ENCODE measurements around the gene RASGRP2. TPM values are rescaled to one million over a fixed set of nuclear protein-coding genes. Genes with fewer than 3 reads are reported as not detected.
A peak's percentile ranks its signal among the peaks of the same experiment; 100 is the strongest.

The RASGRP2 gene
- total RNA-seq, 1 experiment from 2014 or later, result 26.9 TPM

GRCh38 chr11:64754124-64754918 lies 10.4 kb upstream of the RASGRP2 start:
- Histone ChIP-seq H4K8ac (replicated peaks; ENCODE audit: insufficient read length, low read depth, low read length) (no peak overlapping the region), H3K56ac (ENCODE audit: insufficient read length, low read depth, low read length) (no peak overlapping the region), H3K79me2 (ENCODE audit: insufficient read depth, low read length) (no peaks in the 10 kb centered on the region), H2BK12ac (ENCODE audit: insufficient read length, low read depth, low read length) (no peak overlapping the region), H2AFZ (ENCODE audit: low read length) (no peak overlapping the region), H3K23me2 (ENCODE audit: insufficient read length, low read depth, low read length, poor library complexity, severe bottlenecking) (no peaks in the 10 kb centered on the region), H3K23ac (ENCODE audit: insufficient read length, low read depth, low read length) (no peak overlapping the region), H3K4me1 (ENCODE audit: insufficient read depth, low read length) (no peaks in the 10 kb centered on the region; the same call in 1 of the 2 replicates), H2BK20ac (ENCODE audit: low read depth, low read length, poor library complexity, severe bottlenecking) (no peak overlapping the region), H3K18ac (ENCODE audit: insufficient read length, low read depth, low read length) (no peak overlapping the region), H4K5ac (ENCODE audit: insufficient read length, low read depth, low read length) (no peak overlapping the region), H3K9me3 (ENCODE audit: control insufficient read depth, low read depth, low read length) (no peaks in the 10 kb centered on the region), H4K91ac (ENCODE audit: insufficient read length, low read depth, low read length) (no peak overlapping the region), H3K14ac (ENCODE audit: insufficient read depth, low read length) (no peak overlapping the region), H2BK5ac (ENCODE audit: insufficient read length, low read length) (no peak overlapping the region), H3K27me3 (ENCODE audit: insufficient read depth, low read length) (no peaks in the 10 kb centered on the region), H2BK120ac (ENCODE audit: low read depth, low read length, poor library complexity, severe bottlenecking) (no peak overlapping the region), H3K9ac (ENCODE audit: extremely low read depth, insufficient read length, low read length) (no peak overlapping the region), H3K4me2 (ENCODE audit: insufficient read depth, insufficient read length, low read length) (no peak overlapping the region), H3K4ac (ENCODE audit: low read depth, low read length) (no peak overlapping the region), H4K20me1 (ENCODE audit: control insufficient read depth, insufficient read depth, insufficient read length) (no peaks in the 10 kb centered on the region), H3K27ac (ENCODE audit: insufficient read length, low read depth, low read length) (no peak overlapping the region), H2BK15ac (ENCODE audit: low read depth, low read length) (no peak overlapping the region), H2AK5ac (ENCODE audit: insufficient read length, low read length) (no peak overlapping the region), H3K79me1 (ENCODE audit: insufficient read depth, low read depth, low read length, poor library complexity, severe bottlenecking) (no peaks in the 10 kb centered on the region), H3T11ph (ENCODE audit: low read length) (no peak overlapping the region)
- peaks cover 0 to 14% (median 0%) of the 10 kb centered on the region in 3 experiments; a peak in 2 of 7 replicates for H3K36me3 Mint-ChIP-seq (ENCODE audit: insufficient read depth in 1 of 3, low read depth in 3 of 3)
- H3K27me3 Mint-ChIP-seq (ENCODE audit: low read depth), result no peaks in the 10 kb centered on the region; the same call in none of the 2 replicates
- no peak overlapping the region; a peak in 1 of 7 replicates for H3K27ac Mint-ChIP-seq
- no peak overlapping the region for H3K4me3 Mint-ChIP-seq
- WGBS (ENCODE audit: extremely low coverage, insufficient read length, low lambda C conversion rate), result no CpG with 5 or more reads among the region's 26 CpGs
- DNase-seq, result peak; percentile 30
- peaks cover 13 to 35% of the 10 kb centered on the region in 2 experiments for H3K4me1 Mint-ChIP-seq
- TF ChIP-seq CTCF (conservative IDR thresholded peaks at IDR 0.05), result no peak
- no peaks in the 10 kb centered on the region for H3K9me3 Mint-ChIP-seq
